ENCODE measurements around the gene LRRC75A.

- no peak for TF ChIP-seq EZH2phosphoT487 (IDR thresholded peaks at IDR 0.05; ENCODE audit: low read depth, severe bottlenecking, unreplicated experiment)
- no peak for TF ChIP-seq CTCF (IDR thresholded peaks at IDR 0.05; ENCODE audit: poor library complexity)
- no peak for TF ChIP-seq EZH2 (IDR thresholded peaks at IDR 0.05; ENCODE audit: borderline replicate concordance)
Observed at GRCh38 chr17:16450028-16450427, 42.0 kb downstream of the LRRC75A start.
